Stimulated activated naive CD4-positive, alpha-beta T cell (primary cell): Measurements from ENCODE around the gene CDH4.

Experiments used
- DNase-seq, 6 experiments: peaks; one replicate each; lab custom pipeline; 2025; lab: John Stamatoyannopoulos, UW

Gene CDH4

DNA sequence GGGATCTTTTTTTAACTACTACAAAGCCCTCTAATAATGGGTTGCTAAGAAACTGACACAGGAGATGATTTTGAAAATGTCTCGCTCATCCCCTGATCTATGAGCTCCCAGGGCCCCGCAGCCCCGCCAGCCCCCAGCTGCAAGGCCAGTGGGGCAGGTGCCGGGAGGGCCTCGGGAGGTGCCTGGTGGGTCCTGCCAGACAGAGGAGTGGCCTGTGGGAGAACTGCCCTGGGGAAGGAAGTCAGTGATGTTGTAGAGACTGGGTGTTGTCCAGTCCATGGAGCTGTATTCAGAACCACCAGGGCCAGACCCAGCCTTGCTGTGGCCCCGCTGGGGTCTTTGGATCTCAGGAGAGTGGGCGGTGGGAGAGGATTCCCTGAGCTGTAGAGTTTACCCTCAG, 554.9 kb downstream of the CDH4 start:
- no peak for DNase-seq

DNA sequence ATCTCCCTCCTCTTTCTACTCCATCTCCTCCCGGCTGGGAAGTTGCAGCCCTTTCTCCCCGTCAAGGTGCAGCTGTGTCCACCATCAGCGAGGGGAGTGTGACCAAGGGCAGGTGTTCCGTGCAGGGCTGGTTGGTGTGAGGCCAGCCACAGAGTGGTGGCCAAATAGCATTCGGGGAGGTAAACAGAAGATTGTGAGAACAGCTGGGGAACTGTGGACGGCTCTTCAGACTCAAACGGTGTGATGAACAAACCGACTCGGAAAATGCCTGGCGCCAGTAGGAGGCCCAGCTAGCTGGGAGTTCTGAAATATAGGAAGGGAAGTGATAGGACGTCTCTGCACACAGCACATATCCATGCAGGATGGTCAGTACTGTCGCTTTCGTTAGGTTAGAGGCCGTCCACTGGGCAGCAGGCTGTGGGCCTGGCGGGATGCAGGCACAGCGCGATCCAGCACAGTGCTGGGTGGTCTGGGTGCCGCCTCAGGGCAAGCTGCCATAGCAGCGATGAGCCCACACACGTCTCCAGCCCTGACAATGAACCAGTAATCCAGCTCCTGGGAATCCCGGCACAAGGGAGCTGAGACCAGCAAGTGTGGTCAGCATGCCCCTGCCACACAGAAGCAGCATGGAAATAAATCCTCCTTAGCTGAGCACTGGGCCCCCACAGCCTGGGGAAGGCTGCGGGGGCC, 555.6 kb downstream of the CDH4 start:
- DNase-seq: no peak

DNA sequence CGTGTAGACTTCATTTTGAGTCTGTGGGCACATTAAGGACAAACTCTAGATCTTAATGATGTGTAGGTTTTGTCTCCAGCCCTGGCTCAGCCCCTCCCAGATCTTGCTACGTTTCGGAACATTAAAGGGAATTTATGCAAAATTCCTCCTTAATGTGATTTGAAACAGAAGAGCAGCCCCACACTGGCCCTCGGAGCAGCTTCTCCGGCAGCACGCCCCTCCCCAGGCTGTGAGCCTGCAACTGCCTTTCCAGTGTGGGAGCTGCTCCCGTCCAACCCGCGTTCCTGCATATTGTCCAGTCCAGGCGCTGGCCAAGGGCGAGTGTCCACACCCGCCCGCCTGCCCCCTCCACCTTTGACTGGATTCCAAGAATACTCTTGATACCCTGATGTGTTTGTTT, 556.4 kb downstream of the CDH4 start:
- no peak for DNase-seq

DNA sequence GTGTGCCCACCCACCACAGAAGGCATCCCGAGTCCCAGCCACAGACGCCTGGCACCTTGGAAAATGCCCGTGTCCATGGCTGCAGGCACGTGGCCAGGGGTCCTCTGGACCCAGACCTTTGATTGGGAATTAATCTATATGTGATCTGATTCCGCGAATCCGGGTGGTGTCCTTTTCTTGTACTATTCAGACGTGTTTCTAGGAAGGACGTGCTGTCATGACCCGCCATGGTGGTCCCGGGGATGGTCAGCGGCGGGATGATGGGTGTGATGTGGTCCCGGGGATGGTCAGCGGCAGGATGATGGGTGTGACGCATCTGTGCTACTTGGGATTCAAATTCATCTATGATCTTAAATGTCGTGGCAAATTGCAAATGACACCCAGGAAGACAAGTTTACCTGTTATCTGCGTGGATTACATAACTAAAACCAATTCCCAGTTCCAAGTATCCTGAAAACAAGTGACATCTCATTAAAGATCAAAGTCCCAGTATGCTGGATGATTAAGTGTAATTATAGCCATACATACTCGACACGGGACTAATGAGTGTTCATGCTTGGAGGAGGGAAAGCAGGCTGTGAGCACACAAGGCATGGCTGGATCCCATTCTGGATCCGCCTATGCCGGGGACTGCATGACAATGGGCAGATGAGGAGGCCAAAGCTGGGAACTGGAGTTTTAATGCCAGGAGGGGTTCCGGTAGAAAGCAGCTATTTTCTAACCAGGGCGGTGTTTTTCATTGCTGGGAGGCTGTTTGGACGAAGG, 557.1 kb downstream of the CDH4 start:
- no peak for DNase-seq

DNA sequence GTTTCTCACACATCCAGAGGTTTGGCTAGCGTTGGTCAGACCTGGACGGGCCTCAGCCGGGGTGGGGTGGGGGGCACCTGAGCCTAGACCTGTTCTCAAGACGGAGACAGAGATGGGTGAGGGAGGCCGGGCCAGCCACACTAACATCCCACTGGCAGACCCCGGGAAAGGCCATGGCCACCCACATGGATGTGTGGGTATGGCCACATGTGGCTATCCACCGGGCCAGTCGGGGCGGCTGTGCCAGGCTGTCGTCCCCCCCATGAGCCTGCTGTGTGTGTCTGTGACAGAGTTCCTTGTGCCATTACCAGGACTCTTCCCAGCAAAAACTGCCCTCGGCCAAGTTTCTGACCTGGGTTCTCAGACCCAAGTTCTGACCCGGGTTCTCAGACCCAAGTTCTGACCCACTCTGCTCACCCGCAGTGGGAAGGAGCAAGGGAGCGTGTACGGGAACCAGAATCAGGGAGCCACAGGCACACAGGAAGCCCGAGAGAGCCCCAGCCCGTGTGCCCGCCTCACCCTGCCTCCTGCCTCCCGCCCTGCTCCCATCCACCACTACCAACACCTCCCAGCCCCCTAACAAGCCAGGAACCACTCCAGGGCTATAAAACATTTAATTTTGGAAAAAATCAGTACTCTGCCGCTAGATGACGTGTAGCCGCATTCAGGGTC, 558.1 kb downstream of the CDH4 start:
- DNase-seq: no peak

DNA sequence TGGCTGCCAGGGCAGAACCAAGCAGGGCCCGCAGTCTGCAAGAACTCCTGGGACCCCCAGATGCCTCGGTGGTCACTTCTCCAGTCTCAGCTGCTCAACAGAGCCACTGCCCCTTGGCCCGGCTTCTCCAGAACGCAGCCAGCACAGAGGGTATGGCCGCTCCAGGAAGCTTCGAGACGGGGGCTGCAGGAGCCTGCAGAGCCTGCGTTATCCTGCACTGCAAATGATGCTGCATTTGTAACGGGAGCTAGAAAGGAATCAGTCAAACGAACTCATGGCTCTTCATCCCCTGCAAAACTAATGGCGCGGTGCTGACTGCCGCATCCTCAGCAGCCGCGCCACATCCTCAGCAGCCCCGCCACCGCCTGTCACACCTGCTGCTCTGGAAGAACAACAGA, 558.7 kb downstream of the CDH4 start:
- DNase-seq: no peak

DNA sequence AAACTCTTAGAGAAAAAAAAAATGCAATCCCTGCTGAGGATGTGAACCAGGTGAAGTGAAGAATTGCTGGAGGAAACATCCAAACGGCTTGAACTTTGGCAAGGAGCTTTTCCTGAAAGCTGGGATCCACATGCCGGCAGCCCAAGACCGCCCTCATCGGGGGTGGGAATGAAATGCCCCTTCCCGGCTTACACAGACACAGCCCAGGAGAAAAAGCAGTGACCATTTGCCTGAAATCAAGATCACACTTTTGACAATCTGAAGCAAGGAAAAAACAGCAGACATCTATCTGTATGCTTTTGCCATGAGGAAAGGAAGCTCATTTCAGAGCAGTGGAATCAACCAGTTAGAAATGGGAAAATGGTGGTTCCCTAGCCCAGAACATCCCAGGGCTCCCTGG, 559.1 kb downstream of the CDH4 start:
- DNase-seq: no peak

DNA sequence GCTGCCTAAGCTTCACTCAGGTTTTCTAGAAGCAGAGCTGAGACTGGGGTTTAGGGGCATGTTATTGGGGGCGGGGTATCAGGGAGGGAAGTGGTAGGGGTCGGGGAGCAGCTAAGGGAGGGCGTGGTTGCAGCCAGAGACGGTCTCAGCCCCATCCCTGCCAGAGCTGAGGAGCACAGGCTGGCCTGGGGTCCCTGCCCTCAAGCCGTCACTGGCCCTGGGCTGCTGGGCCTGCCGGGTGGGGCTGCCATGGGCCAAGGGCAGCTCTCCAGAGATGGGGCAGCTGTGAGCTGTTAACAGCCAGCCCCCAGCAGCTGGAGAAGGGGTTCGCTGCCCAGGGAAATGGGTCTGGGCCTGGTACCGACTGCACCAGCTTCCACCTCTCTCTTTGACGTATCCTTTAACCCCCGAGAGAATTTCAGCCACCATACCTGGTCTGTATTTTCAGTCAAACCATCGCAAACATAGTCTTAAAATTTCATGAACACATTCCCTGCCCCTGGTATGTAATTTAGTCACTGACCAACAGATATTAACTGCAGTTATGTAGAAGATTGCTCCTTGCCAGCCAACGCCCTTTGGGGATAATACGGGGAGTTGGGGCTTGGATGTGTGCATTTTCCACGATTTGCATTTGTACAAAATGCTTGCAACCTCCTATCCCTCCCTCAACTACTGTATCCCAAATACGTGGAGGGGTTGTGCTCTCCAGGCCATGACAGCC, 560.2 kb downstream of the CDH4 start:
- no peak for DNase-seq

DNA sequence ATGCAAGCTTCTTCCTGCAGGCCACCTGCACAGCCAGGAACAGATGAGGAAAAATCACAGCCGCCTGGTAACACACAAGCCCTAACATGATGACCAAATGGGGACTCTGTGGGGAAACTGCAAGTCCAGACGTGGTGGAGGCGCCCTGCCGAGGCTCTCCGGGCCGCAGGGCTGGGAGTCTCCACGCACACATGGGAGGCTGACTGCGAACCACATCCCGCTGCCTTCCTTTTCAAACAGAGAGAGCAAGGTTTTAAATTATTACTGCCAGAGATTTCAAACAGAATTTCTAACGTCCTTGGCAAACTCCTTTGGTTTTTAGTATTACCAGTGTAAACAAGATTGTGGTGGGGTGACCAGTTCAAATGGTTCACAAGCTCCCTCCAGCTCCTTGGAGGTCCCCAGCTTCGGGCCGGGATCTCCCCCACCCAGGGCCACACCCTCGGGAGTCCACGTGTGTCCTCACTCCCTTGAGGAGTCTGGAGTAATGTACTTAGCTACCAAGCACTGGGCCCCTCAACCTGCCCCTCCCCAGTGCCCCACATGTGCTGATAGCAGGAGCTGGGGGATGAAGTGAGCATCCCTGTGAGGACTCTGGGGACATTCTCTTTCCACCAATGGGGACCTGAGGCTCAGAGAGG, 560.9 kb downstream of the CDH4 start:
- DNase-seq: no peak

DNA sequence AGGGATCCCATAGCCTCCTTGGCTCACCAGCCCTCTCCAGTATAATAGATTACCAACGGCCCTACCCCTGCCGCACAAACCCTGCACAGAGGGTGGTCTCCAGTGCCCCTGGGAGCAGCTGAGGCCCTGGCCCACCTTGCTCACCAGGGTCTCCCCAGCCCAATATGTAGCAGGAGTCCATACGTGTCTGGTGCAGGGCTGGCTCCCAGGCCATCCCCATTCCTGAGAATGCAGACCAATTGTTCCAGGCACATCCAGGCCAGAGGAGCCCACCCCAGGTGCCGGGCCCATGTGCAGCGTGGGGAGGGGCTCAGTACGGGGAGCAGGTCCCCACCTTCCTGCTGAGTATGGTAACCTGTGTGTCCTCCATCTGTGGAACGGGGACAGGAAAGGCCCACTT, 561.7 kb downstream of the CDH4 start:
- no peak for DNase-seq

DNA sequence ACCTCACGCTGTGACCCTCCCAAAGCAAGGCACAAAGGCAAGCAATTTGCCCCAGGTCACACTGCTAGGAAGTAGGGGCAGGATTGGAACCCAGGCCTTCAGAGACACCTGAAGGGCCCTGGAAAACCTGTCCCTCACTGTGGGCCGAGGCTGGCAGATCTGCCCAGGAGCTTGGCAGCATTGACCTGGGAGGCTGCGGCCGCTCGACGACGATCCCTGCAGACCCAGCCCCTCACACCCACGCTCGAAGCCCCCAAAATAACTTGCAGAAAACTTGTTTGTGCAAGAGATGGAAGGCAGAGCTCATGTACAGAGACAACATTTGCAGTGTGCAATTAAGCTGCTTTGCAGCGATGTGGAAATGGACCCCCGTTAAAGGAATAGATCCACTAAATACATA, 562.2 kb downstream of the CDH4 start:
- DNase-seq: no peak

DNA sequence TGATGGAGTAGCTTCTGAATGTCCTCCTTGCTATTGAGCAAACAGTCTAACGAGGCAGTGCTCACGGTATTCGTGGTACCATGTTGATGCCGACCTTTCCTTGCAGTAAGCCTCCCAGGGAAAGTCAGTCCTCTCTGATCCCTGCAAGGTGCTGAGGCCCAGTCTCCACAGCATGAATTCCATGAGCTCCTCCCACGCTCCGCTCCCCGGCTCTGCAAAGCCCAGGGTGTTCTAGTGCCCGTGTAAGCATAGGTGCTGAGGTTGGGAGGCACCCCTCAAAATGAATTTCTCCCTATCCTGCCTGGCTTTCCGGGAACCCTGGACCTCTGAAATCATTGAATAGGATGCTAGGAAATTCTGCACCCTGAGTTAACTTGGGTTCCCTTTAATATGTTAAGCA, 562.7 kb downstream of the CDH4 start:
- no peak for DNase-seq

DNA sequence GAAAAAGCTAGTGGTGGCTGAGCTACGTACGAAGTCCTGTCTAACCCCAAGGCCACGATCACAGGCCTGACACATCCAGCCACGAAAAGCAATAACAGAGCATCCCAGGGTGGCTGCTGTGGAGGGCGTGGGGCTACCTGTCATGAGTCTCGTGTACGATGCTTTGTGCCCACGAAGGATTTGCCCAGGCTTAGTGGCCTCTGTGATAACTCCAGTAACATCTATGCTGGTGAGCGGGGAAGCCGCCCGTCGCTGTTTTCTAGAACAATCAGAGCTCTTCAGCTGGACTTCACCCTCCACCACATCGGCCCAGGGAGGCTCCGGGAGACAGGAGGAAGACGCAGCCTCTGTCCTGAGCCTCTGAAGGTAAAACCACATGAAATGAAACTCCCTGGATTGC, 563.1 kb downstream of the CDH4 start:
- no peak for DNase-seq

DNA sequence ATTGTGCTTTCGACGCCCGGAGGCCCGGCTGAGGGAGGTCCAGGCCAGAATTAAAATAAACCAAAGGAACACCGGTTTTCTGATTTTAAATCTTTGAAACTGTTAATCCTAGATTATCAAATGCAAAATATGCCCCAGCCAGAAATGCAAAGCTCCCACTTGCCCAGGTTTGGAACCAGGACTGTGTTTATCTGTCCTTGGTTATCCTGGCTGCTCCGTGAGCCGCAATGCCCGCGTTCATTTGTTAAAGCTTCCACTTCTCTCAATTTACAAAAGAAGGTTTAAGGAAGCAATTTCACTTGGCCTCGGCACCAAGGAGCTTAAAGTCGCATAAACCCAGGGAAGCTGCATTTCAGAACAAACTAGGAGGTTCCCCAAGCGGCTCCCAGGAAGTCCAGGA, 563.6 kb downstream of the CDH4 start:
- DNase-seq: no peak

DNA sequence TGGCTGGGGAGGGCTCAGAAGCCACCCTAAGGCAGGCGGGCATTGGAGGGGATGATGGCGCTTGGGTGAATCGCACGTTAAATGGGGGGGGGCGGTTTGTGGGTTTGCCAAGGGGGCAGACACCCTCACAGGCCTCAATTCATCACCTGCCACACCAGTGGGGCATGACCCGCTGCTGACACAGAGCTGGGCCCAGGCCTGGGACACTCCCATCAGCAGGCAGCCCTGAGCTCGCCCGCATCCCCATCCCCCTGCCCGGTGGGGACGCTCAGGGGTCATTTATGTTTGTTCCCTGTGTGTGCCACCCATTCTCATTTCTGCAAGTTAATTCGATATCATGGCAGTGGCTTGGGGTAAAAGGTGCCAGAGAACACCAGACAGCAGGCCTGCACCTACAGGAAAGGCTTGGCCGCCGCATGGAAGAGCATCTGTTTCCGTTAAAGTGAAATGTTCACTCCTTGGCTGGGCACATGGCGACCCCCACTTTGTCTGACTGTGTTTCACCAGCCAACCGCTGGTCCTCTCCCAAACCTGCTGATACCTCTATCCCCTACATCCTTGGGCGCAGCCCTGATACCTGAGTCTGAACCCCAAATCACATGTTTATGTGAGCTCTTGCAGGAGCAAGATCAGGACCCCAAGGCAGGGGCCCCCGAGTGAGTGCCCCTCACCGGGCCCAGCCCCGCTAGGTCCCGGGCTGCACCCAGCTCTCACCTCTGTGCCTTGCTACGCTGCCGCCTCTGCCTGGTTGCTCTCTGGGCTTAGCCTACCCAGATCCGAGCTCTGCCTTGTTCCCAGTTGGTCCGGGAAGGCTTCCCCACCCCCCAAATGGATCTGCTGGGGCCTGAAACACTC, 564.8 kb downstream of the CDH4 start:
- no peak for DNase-seq

DNA sequence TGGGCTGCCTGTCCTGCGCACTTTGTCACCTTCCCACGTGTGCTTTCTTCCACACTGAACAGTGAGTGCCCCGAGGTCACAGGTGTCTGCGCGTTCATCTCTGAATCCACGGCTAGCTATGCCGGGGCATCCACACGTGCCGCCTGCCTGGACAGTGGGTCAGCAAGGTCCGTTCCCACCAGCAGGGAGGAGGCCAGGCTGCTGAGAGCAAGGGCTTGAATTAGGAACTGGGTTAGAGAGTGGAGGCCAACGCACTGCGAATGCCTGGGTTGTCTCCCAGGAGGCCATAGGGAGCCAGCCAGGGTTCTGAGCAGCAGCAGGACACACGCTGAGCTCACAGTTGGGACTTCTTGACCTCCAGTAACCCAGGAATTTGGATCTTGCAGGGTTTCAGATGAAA, 565.5 kb downstream of the CDH4 start:
- DNase-seq: no peak

DNA sequence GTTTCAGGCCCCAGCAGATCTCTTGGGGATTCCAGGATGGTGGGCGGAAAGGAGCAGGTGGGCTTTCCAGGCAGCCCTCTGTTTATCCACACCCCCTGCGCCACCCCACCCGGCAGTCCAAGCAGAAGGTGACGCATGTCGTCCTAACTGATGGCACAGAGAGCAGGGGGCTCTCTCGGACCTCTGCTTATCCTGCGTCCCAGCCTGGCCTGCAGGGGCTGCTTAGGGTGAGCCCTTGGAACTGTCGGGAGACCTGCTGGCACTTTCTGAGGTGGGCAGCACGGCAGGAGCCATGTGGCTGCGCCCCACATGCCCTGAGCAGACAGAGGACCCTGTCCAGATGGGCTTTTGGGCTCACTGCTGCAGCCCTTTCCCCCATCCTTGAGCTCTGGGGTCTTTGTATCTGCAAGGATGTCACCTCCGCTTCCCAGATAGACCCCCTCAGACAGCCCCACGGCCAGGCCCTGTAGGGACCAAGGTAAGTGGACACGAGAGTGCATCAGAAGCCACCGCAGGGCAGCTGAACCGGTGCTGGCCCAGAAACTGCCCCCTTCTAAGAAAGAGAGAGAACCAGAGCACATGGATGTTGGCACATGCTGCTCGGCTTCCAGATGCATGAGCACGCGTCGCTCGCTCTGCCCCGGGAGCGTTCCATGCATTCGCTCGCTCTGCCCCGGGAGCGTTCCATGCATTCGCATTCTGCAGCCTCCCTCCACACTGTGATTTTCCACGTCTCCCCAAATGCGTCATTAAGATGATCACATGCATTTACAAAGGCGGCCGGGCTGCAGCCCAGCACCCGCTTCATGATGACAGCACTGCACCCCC, 566.9 kb downstream of the CDH4 start:
- no peak for DNase-seq

DNA sequence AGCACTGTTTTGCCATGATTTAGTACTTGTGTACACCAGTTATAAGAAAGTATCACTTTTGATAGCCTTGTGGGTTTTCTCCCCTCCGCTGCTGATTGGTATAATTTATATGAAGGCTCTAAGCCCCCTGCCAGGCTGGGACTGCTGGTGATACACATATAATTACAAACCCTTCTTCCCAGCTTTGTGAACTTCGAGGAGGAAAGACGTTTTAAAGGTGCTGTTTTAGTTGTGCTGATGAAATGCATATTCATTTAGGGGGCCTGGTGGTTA, 567.4 kb downstream of the CDH4 start:
- DNase-seq: no peak

DNA sequence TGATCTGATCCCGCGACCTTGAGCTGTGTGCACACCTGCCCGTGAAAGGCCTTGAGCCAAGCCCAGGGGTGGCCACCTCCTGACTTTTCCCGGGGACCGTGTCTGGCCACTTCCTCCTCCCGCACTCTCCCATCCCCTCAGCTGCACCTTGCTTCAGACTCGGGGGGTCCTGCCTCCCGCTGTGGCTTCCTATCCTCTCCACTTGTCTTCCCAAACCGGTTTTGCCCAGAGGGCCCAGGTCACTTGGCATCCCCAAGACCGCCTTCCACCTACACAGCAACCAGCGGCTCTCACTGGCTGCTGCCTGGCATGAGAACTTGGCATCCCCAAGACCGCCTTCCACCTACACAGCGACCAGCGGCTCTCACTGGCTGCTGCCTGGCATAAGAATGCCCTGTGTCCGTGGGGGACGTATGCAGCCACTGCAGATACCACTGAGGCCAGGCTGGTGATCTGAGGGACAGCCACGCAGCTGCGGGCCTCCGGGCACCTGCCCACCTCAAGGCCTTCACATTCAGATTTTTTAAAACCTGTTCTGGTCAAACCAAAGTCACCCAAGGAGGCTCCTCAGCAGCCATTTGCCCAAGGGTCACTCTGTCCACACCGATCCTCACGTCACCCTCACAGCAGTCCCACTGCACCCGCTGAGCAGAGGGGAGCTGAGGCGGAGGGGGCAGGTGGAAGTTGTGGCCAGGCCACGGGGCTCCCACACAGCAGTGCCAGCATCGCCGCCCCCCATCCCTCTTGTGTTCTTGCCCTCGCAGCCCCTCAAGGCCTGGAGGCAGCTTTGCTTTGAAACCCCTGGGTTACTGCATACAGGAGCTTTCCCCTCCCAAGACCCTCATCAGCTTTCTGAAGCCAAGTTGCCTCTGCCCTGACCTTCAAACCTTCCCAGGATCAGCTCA, 568.1 kb downstream of the CDH4 start:
- no peak for DNase-seq

DNA sequence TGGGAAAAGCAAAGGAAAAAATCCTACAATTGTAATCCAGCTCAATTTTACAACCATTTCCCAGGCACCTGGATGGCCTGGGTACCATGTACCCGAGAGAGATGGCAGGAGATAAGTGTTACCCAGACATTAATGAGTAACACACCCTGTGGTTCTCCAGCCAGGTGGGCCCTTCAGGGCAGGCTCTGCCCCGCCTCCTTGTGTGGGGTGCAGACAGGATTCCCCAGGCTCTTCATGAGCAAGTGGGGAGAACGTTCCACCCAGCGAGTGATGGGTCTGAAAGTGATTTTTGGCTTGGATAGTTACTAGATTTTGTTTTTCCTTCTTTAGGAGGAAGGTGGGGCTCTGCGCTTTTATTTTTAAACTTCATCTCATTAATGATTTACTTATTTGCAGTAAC, 569.7 kb downstream of the CDH4 start:
- no peak for DNase-seq
